WI38 (cell line): ENCODE measurements around the gene EPHB1.
"Not testable (repeated sequence)": the region's sequence is repeated elsewhere in the genome, so short reads cannot be mapped to it uniquely, and the experiment has no call there.

Experiments used
- H3K4me3 ChIP-seq: 2 replicates; pipeline ENCODE4 v1.5.1; 2011; ENCODE audit warnings: low read depth, mild to moderate bottlenecking, control low read depth, low read length
- CTCF ChIP-seq: IDR thresholded peaks from 2 replicates; pipeline ENCODE4 v1.5.1; 2012; ENCODE audit warnings: low read depth, mild to moderate bottlenecking, control low read depth, low read length

The EPHB1 gene

DNA sequence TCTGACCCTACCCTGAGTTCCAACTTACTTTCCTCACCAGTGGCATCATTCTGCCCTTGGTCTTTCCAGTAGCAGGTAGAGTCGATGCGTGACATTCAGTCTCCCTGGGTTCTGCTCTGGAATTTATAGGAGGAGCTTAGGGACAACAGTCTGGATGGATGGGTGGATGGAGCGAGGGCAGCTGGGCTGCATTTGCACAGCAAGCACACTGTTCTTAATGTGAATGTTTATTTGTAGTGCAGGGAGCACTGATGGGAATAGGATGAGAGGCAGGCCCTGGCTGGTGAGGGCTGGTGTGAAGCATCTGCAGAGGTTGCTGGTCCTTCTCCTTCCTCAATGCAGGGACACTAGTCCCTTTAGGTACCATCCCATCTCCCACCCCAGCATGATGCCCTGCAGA lies 176.2 kb downstream of the EPHB1 start:
- H3K4me3 ChIP-seq, result no peak overlapping the region
- TF ChIP-seq CTCF, result no peak

DNA sequence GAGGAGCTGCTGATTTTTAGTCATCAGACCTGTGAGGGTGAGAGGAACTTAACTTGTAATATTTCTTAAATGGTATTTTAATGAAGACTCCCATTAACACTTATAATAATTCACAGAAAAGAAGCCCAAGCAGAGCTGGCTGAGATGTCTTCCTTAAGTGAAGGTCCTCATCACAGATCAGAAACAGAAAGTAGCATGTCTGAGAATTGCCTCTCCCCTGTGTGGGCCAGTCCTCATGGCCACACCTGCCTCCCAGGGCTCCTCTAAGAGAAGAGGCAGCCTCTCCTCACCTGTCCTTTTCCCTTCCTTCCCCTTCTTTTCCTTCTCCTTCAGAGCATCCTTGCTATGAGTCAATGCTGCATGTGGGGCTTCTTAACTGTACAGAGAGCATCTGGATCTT lies 176.8 kb downstream of the EPHB1 start:
- H3K4me3 ChIP-seq, result not testable (repeated sequence)

GRCh38 chr3:134972836-134973455 lies 177.9 kb downstream of the EPHB1 start:
- no peak for TF ChIP-seq CTCF
- no peak overlapping the region for H3K4me3 ChIP-seq

DNA sequence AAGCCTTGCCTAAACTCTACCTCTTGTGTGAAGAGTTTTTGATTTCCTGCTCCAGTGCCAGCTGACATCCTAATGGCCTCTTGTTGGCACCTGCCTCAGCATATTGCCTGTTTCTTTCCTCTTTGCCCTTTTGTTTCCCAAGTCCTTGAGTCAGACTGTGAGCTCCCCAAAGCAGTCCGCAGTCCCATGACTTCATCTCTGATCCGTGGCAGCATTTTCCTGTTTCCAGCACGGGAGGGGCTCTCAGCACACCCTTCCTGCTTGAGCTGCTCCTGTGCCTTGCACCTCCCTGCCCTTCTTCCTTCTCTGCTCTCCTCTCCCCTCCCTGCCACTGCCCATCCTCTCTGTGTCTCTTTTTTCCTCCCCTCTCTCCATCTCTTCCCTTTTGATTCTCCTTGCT lies 179.6 kb downstream of the EPHB1 start:
- H3K4me3 ChIP-seq, result no peak overlapping the region
- TF ChIP-seq CTCF, result no peak

DNA sequence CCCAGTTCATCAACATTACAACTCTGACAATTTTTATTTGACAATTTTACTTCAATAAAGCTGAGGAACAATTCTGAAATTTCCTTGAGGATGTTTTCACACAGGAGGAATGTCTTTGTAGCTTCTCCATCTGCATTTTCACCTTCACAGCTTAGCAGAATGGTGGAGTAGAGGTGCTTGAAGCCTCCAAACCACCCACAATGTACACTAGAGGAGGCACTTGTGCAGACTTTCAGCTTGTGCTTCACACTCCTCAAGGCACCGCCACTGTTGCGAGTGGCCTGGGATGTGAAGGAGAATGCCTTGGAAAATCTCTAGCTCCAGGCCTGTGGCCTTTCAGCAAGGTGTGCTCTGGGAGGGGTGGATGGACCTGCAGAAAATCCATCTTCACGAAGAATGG lies 181.9 kb downstream of the EPHB1 start:
- TF ChIP-seq CTCF, result no peak

DNA sequence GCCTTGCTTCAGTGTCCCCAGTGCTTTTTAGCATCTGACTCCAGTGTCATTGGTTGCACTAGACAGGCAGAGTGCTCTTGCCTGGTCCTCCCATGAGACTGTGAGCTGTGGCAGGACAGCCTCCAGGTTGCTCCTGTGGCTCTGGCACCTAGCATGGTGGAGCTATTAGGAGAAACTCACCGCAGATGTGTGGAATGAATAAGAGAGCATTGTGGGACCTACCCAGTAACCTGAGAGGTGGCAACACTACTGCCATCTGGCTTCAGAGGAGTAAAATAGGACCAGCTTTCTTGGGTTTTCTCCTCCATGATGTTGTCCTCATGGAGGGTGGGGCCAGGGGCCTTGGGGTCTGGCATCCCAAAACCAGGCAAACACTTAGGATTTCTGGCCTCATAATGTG lies 183.6 kb downstream of the EPHB1 start:
- H3K4me3 ChIP-seq, result no peak overlapping the region
- no peak for TF ChIP-seq CTCF

More for the DNA sequence above, 181.9 kb downstream of the EPHB1 start:
- H3K4me3 ChIP-seq, result no peak overlapping the region

DNA sequence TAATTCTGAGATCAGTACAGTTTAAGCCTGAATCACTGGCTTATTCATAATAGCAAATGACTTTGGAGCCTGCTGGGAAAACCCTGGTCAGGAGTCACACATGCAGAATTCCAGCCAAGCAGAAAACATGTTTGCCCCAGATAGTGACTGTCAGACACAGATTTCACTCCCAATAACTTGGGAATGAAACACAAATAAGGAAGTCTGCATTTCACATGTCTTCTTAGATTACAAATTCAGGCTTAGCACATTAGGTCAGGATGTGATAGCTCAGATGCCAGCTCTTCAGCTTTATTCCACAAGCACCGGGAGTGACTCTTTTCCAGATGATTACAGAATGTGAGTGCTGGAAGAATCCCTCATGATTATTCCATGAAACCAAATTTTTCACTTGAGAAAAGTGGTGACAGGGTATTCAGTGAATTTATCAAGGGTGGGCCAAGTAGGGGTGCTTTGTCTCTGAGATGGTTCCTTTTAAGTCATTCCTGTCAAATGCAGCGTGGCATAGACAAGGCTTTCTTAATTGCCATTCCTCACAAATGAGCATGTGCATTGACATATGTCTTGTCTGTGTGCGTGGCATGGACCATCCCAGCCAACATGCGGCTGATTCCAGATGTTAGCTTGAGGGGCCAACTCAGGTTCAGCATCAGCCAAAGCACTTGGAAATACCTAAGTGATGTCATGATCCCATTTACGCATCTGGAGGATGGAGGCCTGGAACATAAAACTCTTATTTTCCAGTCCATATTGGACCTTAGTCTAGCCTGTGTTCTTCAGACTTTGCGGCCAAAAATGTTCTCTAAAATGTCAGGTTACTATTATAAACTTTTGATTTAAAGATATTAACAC lies 191.0 kb downstream of the EPHB1 start:
- TF ChIP-seq CTCF, result no peak
- no peak overlapping the region for H3K4me3 ChIP-seq
